Skin of body (tissue), 3 donors: Measurements from ENCODE around the gene TRPM2. TPM values are rescaled to one million over a fixed set of nuclear protein-coding genes. Genes with fewer than 3 reads are reported as not detected.

Source experiments
- DNase-seq: peaks from one replicate; lab custom pipeline; 2025; lab: John Stamatoyannopoulos, UW
- small RNA-seq: library from RNA; depleted of rRNA; stranded (forward); fragments of <200 nt; gene quantifications from one replicate; pipeline ENCODE3, GENCODE V24; 2014; ENCODE audit warnings: low replicate concordance
- total RNA-seq: library from RNA; depleted of rRNA; stranded (reverse); fragments of >200 nt; gene quantifications from one replicate; pipeline ENCODE4 v1.2.3, GENCODE V29; 2014

TRPM2 gene
- total RNA-seq, 1 donor from 2014 or later = 1.8 TPM

- no peak for DNase-seq
These were observed 127.0 kb downstream of the TRPM2 start for GRCh38 chr21:44480200-44481053.

GRCh38 chr21:44482581-44483287, 129.3 kb downstream of the TRPM2 start:
- no peak for DNase-seq

GRCh38 chr21:44483288-44484237, 130.1 kb downstream of the TRPM2 start:
- no peak for DNase-seq

GRCh38 chr21:44484498-44485253, 131.3 kb downstream of the TRPM2 start:
- DNase-seq = no peak

- DNase-seq = no peak
These were observed 131.9 kb downstream of the TRPM2 start for GRCh38 chr21:44485254-44485793.

- no peak for DNase-seq
These were observed 132.4 kb downstream of the TRPM2 start for GRCh38 chr21:44485796-44486195.

GRCh38 chr21:44486302-44486701, 132.9 kb downstream of the TRPM2 start:
- no peak for DNase-seq

GRCh38 chr21:44487831-44488230, 134.4 kb downstream of the TRPM2 start:
- DNase-seq = no peak

- no peak for DNase-seq
These were observed 136.5 kb downstream of the TRPM2 start for GRCh38 chr21:44489962-44490361.

- no peak for DNase-seq
These were observed 137.0 kb downstream of the TRPM2 start for GRCh38 chr21:44490405-44490804.

- DNase-seq = no peak
These were observed 137.4 kb downstream of the TRPM2 start for GRCh38 chr21:44490816-44491215.

Small RNA genes within 50 kb of the gene (small RNA-seq; reads per million reads assigned to genes)
- gene RF00285 = not detected

Other genes starting within 250 kb of the TRPM2 start
- gene PWP2, start 246.2 kb upstream of the TRPM2 start, total RNA-seq = 10.9 TPM
- gene GATD3, start 219.9 kb upstream of the TRPM2 start, total RNA-seq = 20.5 TPM
- 3.5 TPM for gene ICOSLG, start 112.7 kb upstream of the TRPM2 start, total RNA-seq
- gene DNMT3L, start 91.7 kb upstream of the TRPM2 start, total RNA-seq = not detected
- 0.30 TPM for gene AIRE, start 67.7 kb upstream of the TRPM2 start, total RNA-seq
- gene PFKL, start 53.6 kb upstream of the TRPM2 start, total RNA-seq = 85.3 TPM
- gene CFAP410, start 14.2 kb upstream of the TRPM2 start, total RNA-seq = 13.0 TPM
- 1.7 TPM for gene LRRC3, start 101.9 kb downstream of the TRPM2 start, total RNA-seq
- 0.30 TPM for gene KRTAP10-1, start 186.6 kb downstream of the TRPM2 start, total RNA-seq
- gene KRTAP10-2, start 197.9 kb downstream of the TRPM2 start, total RNA-seq = 0.30 TPM
- not detected for gene KRTAP10-3, start 205.2 kb downstream of the TRPM2 start, total RNA-seq
- gene KRTAP10-4, start 220.1 kb downstream of the TRPM2 start, total RNA-seq = 0.39 TPM
- not detected for gene KRTAP10-5, start 227.0 kb downstream of the TRPM2 start, total RNA-seq
- not detected for gene KRTAP10-6, start 238.9 kb downstream of the TRPM2 start, total RNA-seq
- gene KRTAP10-7, start 247.0 kb downstream of the TRPM2 start, total RNA-seq = 0.99 TPM